Measurements from ENCODE around the gene IFNL1.
"Not testable (repeated sequence)": the region's sequence is repeated elsewhere in the genome, so short reads cannot be mapped to it uniquely, and the experiment has no call there.

Gene IFNL1

GRCh38 chr19:39332738-39333137, 36.5 kb downstream of the IFNL1 start:
- DNase-seq (ENCODE audit: low read depth), result not testable (repeated sequence)

GRCh38 chr19:39333507-39333906, 37.3 kb downstream of the IFNL1 start:
- no peak for DNase-seq (ENCODE audit: low read depth)

GRCh38 chr19:39334444-39334976, 38.3 kb downstream of the IFNL1 start:
- DNase-seq (ENCODE audit: low read depth), result no peak

GRCh38 chr19:39335168-39335548, 39.0 kb downstream of the IFNL1 start:
- no peak for DNase-seq (ENCODE audit: low read depth)

DNA sequence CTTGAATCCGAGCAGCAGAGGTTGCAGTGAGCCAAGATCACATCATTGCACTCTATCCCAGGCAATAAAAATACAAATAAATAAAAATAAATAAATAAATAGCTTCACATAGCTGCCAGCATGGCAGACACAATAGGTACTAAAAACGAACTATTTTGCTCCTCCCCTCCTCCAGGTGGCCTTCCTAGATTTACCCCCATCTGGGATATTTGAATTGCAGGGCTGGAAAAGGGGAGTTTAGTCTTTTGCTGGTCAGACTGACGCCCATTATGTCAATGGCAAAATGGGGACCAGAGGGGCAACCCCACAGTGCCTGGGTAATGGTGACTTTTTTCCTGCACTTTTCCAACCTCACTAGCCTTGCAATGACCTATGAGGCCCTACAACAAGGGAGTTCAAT, 40.3 kb downstream of the IFNL1 start:
- no peak for DNase-seq (ENCODE audit: low read depth)

- no peak for DNase-seq (ENCODE audit: low read depth)
Measured at GRCh38 chr19:39339674-39340073, 43.5 kb downstream of the IFNL1 start.

- DNase-seq (ENCODE audit: low read depth), result not testable (repeated sequence)
Measured at GRCh38 chr19:39340156-39340555, 43.9 kb downstream of the IFNL1 start.

DNA sequence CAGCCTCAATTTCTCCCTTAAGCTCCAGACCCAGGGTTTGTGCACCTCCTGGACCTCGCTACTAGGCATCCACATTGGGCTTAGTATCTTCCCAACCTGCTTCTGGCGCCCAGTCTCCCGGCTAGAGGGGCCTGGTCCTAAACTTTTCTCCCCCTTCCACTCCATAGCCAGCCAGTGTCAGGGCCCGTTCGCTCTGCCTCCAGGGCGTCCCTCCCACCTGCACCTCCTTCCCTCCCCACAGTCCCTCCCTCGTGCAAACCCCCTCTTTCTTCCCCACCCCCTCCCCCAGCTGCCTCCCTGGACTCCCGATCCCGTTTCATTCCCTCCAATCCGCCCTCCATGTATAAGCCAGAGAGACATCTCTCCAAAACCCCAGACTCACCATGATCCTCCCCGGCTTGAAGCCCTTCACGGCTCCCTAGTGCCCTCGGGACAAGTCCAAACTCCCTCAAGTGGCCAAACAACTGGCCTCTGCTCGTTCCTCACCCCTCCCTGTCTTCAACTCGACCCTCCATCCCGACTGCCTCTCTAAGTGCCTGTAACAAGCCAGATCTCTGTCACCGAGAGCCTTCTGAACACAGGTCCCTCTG, 45.0 kb downstream of the IFNL1 start:
- DNase-seq (ENCODE audit: low read depth), result no peak

DNA sequence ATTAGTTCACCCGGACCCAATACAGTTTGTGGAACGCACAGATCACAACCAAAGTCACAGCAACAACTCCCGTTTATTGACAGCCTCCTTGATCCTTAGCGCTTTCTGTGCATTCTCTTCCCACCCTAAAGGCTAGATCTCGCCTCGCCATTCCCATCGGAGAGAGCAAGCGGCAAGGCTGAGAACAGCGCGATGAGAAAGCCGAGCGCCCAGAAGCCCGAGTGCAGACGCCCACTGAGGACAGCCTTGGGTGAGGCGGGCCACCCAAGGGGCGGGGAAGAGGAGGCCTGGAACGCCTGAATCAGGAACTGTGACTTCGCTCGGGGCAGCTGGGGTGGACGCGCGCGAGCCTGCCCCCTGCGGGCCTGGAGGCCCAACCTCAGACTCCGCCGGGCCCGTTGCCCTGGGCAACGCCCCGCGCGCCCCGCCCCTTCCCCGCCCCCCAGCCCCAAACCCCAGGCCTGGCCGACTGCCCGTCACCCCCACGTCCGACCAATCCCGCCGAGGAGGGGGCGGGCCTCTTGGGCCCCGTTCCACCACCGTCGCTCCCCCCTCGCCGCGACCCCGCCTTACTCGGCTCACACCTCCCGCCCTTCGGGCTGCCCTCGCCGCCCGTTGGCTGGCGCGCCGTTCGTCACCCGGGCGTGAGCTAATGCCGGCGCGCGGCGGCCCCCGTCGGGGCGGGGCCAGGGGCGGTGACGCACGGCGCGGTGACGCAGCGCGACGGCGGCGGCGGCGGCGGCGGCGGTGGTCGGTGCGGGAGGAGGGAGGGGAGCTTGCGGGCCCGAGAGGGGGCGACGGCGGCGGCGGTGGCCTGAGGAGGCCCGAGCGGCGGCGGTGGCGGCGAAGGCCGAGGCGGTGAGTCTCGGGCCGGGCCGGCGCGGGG, 45.8 kb downstream of the IFNL1 start, which contains the start of gene SAMD4B:
SAMD4B (plus strand) TSS at position 703 of the 886 bp plus-strand sequence. CDS start 14,473 bp downstream, outside the sequence.
- peak; percentile 94 for DNase-seq (ENCODE audit: low read depth)

GRCh38 chr19:39342647-39343305, 46.6 kb downstream of the IFNL1 start:
- DNase-seq (ENCODE audit: low read depth), result no peak

GRCh38 chr19:39345956-39346355, 49.7 kb downstream of the IFNL1 start:
- no peak for DNase-seq (ENCODE audit: low read depth)

- no peak for DNase-seq (ENCODE audit: low read depth)
Measured at GRCh38 chr19:39347332-39348164, 51.3 kb downstream of the IFNL1 start.
